ENCODE measurements around the gene PRKD1. TPM values are rescaled to one million over a fixed set of nuclear protein-coding genes. Genes with fewer than 3 reads are reported as not detected.
"Not testable (repeated sequence)": the region's sequence is repeated elsewhere in the genome, so short reads cannot be mapped to it uniquely, and the experiment has no call there.

Gene PRKD1
- total RNA-seq, 2 donors from 2014 or later = not detected

DNA sequence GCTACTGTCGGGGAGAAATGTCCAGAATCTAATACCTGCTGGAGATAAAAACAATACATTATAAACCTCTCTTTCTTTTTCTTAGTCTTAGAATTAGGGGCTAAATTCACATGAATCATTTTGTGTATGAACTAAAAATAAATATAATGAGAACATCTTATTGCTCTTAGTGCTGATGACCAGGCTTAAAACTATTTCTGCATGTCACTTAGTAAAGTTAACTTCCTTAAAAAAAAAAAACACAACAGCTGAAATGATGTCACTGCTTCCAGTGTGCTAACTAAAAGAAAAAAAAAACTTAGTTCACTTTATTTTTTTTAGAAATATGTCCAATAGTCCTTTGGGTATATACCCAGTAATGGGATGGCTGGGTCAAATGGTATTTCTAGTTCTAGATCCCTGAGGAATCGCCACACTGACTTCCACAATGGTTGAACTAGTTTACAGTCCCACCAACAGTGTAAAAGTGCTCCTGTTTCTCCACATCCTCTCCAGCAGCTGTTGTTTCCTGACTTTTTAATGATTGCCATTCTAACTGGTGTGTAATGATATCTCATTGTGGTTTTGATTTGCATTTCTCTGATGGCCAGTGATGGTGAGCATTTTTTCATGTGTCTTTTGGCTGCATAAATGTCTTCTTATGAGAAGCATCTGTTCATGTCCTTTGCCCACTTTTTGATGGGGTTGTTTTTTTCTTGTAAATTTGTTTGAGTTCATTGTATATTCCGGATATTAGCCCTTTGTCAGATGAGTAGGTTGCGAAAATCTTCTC, 200.9 kb downstream of the PRKD1 start:
- not testable (repeated sequence) for H3K27ac Mint-ChIP-seq; DNase-seq; H3K36me3 Mint-ChIP-seq (ENCODE audit: low read depth); H3K4me1 Mint-ChIP-seq; H3K27me3 Mint-ChIP-seq; ATAC-seq; H3K9me3 ChIP-seq (ENCODE audit: control insufficient read depth, low read length, poor library complexity, severe bottlenecking); H3K4me3 Mint-ChIP-seq

DNA sequence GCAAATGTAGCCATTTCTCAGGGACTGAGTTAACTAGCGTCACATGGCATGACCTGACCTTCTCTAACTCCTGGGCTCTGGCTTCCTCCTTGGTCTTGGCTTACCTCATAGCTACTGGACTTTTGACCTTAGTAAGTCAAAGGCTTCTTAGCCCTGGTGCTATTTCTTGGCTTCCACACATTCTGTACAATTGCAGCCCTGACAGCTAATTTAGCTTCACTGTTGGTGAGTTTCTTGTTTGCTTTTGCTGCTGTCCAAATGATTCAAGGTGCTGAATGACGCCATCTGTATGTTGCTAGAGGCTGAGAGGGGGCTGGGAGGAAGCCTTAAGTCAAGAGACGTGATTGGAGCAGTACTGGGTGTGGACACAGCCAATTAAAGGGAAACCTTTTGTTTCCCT, 202.7 kb downstream of the PRKD1 start:
- Mint-ChIP-seq H3K4me3 (no peak overlapping the region), H3K27ac (no peak overlapping the region), H3K36me3 (ENCODE audit: low read depth) (no peaks in the 10 kb centered on the region), H3K4me1 (no peaks in the 10 kb centered on the region), H3K27me3 (no peaks in the 10 kb centered on the region)
- no peak for ATAC-seq
- no peak for DNase-seq
- no peaks in the 10 kb centered on the region for H3K9me3 ChIP-seq (ENCODE audit: control insufficient read depth, low read length, poor library complexity, severe bottlenecking)

DNA sequence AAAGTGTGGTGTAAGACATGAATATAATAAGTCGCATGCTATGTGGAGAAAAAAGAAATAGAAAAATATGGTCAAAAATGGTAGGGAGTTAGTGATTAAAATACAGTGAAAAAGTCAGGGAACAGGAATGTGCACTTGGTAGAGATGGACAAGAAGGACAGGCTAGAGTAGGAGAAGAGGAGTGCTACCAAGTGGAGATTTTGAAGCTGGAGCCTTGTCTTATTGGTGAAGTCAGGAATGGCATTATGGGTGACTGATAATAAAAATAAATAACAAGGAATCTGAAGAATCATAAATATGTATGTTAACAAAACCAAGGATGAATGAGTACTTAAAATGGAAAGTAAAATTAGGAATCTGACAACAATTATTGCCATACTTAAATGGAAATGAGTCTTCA, 204.8 kb downstream of the PRKD1 start:
- Mint-ChIP-seq H3K4me1 (no peaks in the 10 kb centered on the region), H3K27me3 (no peaks in the 10 kb centered on the region), H3K4me3 (no peak overlapping the region), H3K36me3 (ENCODE audit: low read depth) (no peaks in the 10 kb centered on the region), H3K27ac (no peak overlapping the region)
- DNase-seq (no peak), ATAC-seq (no peak)
- H3K9me3 ChIP-seq (ENCODE audit: control insufficient read depth, low read length, poor library complexity, severe bottlenecking) = no peaks in the 10 kb centered on the region

DNA sequence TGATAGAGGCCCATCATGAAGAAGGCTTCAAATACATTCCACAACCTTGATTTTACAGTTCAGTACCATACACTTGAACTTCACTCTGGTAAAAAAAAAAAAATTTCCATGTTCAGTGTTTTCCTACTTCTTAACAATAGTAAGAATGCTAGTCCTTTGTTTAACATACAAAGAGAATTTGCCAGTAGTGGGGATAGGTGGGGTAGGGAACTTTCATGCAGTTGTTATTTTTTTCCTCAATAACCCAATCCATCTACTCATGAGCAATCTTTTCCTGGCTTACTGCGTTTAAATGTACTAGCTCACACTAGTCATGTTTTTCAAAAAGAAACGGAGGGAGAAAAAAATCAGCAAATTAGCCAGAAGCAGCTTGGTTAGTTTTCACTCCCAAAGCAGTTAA, 206.1 kb downstream of the PRKD1 start:
- no peak overlapping the region for H3K4me3 Mint-ChIP-seq
- DNase-seq = no peak
- no peaks in the 10 kb centered on the region for H3K9me3 ChIP-seq (ENCODE audit: control insufficient read depth, low read length, poor library complexity, severe bottlenecking)
- no peak for ATAC-seq
- H3K4me1 Mint-ChIP-seq = no peaks in the 10 kb centered on the region
- H3K27me3 Mint-ChIP-seq = no peaks in the 10 kb centered on the region
- no peak overlapping the region for H3K27ac Mint-ChIP-seq
- H3K36me3 Mint-ChIP-seq (ENCODE audit: low read depth) = no peaks in the 10 kb centered on the region

DNA sequence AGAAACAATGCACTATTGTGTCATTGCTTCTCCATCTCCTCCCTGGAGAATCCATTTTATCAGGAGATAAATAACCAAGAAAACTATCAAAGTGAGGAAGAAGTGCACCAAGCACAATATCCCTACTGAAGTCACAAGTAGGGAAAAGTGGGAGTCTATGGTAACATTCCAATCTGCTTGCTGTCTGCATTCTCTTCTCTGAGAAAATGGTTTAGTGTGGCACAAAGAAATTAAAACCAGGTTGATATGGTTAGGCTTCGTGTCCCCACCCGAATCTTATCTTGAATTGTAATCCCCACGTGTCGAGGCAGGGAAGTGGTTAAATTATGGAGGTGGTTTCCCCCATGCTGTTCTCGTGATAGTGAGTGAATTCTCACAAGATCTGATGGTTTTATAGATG, 209.7 kb downstream of the PRKD1 start:
- DNase-seq = no peak
- H3K9me3 ChIP-seq (ENCODE audit: control insufficient read depth, low read length, poor library complexity, severe bottlenecking) = no peaks in the 10 kb centered on the region
- H3K4me1 Mint-ChIP-seq = no peaks in the 10 kb centered on the region
- H3K36me3 Mint-ChIP-seq (ENCODE audit: low read depth) = no peaks in the 10 kb centered on the region
- ATAC-seq = no peak
- no peak overlapping the region for H3K27ac Mint-ChIP-seq
- no peak overlapping the region for H3K4me3 Mint-ChIP-seq
- H3K27me3 Mint-ChIP-seq = no peaks in the 10 kb centered on the region

DNA sequence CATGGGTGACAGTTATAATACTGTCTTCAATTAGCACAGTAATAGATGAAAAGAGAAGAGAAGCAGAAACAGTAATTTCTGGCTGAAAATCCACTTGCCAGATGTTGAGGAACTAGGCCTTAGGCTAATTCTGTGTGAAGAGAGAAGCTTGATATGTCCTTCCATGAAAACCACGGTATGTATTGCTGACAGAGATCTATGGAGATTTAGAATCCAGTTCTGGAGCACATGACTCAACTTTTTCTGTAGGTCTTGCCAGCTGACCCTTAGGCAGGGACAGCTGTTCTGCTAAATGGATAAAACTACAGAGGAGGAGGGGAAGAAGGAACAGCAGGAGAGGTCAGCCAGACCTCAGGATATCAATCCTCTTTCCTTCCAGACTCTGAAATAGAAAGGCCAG, 211.5 kb downstream of the PRKD1 start:
- H3K4me3 Mint-ChIP-seq = no peak overlapping the region
- no peaks in the 10 kb centered on the region for H3K36me3 Mint-ChIP-seq (ENCODE audit: low read depth)
- H3K9me3 ChIP-seq (ENCODE audit: control insufficient read depth, low read length, poor library complexity, severe bottlenecking) = no peaks in the 10 kb centered on the region
- no peak for DNase-seq
- no peak overlapping the region for H3K27ac Mint-ChIP-seq
- no peaks in the 10 kb centered on the region for H3K4me1 Mint-ChIP-seq
- no peak for ATAC-seq
- no peaks in the 10 kb centered on the region for H3K27me3 Mint-ChIP-seq

DNA sequence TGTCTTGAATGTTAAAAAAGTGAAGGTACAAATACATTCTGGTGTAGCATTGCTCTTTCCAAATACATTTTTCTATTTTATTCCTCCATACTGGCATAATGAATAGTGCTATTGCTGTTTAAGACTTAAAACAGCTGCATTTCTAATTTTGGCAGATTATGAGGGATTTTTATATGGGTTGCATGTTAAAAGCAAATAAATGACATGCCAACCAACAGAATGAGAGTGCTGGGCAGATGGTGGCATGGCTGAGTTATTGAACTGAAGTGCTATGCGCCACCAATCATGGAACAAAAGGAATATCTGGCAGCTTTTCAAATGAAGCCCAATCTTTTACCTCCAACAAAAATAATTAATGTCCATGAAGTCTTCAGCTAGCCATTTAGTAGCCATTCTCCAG, 215.0 kb downstream of the PRKD1 start:
- no peaks in the 10 kb centered on the region for H3K27me3 Mint-ChIP-seq
- H3K4me1 Mint-ChIP-seq = no peaks in the 10 kb centered on the region
- H3K27ac Mint-ChIP-seq = no peak overlapping the region
- H3K4me3 Mint-ChIP-seq = no peak overlapping the region
- ATAC-seq = no peak
- H3K9me3 ChIP-seq (ENCODE audit: control insufficient read depth, low read length, poor library complexity, severe bottlenecking) = no peaks in the 10 kb centered on the region
- no peaks in the 10 kb centered on the region for H3K36me3 Mint-ChIP-seq (ENCODE audit: low read depth)
- no peak for DNase-seq

DNA sequence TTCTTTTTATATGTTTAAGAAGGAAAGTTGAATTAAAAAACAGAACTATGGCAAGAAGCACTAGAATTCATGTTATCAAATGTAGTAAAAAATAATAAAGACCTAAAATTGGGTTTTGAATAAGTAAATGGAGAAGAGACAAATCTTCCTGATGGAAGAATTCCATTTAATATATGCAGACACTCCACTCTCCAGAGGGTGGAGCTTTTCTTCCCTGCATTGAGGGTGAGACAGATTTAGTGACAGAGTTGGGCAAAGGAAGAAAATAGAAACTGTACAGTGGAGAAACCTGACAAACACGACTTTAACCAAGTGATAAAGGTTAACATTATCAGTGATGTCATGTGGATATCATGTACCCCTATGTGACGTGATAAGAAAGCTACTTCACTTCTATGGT, 217.6 kb downstream of the PRKD1 start:
- Mint-ChIP-seq H3K27me3 (no peaks in the 10 kb centered on the region), H3K4me1 (no peaks in the 10 kb centered on the region), H3K4me3 (no peak overlapping the region), H3K36me3 (ENCODE audit: low read depth) (no peaks in the 10 kb centered on the region), H3K27ac (no peak overlapping the region)
- no peaks in the 10 kb centered on the region for H3K9me3 ChIP-seq (ENCODE audit: control insufficient read depth, low read length, poor library complexity, severe bottlenecking)
- no peak for DNase-seq
- ATAC-seq = no peak

DNA sequence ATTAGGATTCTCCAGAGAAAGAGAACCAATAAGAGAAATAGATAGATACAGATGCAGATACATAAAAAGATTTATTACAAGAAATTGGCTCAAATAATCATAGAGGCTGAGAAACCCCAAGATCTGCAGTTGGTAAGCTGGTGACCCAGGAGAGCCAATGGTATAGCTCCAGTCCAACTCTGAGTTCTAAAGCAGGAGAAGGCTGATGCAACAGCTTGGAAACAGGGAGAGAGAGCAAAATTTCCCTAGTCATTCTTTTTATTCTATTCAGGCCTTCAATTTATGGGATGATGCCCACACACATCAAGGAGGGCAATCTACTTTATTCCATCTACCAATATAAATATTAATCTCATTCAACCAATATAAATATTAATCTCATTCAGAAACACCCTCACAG, 218.2 kb downstream of the PRKD1 start:
- H3K36me3 Mint-ChIP-seq (ENCODE audit: low read depth) = no peaks in the 10 kb centered on the region
- H3K27ac Mint-ChIP-seq = no peak overlapping the region

DNA sequence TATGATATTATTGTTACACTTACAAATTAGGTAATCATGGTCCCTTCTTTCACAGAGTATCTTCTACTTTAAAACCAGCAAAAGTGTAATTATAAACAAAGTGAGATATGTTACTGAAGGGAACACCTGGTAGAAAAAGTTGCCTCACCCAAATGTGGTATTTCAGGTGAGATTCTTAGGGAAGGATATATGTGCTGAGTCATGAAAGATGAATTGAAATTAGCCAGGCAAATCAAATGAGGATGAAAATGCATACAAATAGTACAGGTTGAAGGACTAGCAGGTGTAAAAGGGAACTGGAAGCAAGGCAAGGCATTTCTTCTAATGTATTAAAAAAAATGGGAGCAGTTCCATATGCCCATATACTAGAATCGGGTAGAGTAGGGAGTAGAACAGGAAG, 220.9 kb downstream of the PRKD1 start:
- Mint-ChIP-seq H3K36me3 (ENCODE audit: low read depth) (no peaks in the 10 kb centered on the region), H3K27me3 (no peaks in the 10 kb centered on the region), H3K27ac (no peak overlapping the region), H3K4me3 (no peak overlapping the region), H3K4me1 (no peaks in the 10 kb centered on the region)
- ATAC-seq = no peak
- no peak for DNase-seq
- H3K9me3 ChIP-seq (ENCODE audit: control insufficient read depth, low read length, poor library complexity, severe bottlenecking) = no peaks in the 10 kb centered on the region

More for the DNA sequence above, 218.2 kb downstream of the PRKD1 start:
- Mint-ChIP-seq H3K27me3 (no peaks in the 10 kb centered on the region), H3K4me3 (no peak overlapping the region), H3K4me1 (no peaks in the 10 kb centered on the region)
- H3K9me3 ChIP-seq (ENCODE audit: control insufficient read depth, low read length, poor library complexity, severe bottlenecking) = no peaks in the 10 kb centered on the region
- no peak for ATAC-seq
- no peak for DNase-seq

DNA sequence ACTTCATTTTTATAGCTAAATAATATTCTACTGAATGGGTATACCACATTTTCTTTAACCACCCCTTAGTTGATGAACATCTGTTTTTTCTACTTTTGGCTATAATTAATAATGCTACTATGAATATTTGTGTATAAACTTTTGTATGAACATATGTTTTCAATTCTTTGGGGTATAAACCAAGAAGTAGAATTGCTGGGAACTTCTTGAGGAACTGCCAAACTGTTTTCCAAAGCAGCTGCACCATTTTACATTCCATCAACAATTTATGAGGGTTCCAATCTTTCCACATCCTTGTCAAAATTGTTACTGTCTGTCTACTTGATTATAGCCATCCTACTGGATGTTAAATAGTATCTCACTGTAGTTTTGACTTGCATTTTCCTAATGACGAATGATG, 221.8 kb downstream of the PRKD1 start:
- no peaks in the 10 kb centered on the region for H3K9me3 ChIP-seq (ENCODE audit: control insufficient read depth, low read length, poor library complexity, severe bottlenecking)
- Mint-ChIP-seq H3K4me3 (no peak overlapping the region), H3K27me3 (no peaks in the 10 kb centered on the region), H3K4me1 (no peaks in the 10 kb centered on the region), H3K36me3 (ENCODE audit: low read depth) (no peaks in the 10 kb centered on the region), H3K27ac (no peak overlapping the region)
- ATAC-seq (no peak), DNase-seq (no peak)

DNA sequence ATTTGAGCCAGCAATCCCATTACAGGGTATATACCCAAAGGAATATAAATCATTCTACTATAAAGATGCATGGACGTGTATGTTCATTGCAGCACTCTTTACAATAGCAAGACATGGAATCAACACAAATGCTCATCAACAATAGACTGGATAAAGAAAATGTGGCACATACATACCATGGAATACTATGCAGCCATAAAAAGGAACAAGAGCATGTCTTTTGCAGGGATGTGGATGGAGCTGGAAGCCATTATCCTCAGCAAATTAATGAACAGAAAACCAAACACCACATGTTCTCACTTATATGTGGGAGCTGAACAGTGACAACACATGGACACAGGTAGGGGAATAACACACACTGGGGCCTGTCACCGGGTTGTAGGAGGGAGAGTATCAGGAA, 238.1 kb downstream of the PRKD1 start:
- H3K4me1 Mint-ChIP-seq; H3K4me3 Mint-ChIP-seq; H3K36me3 Mint-ChIP-seq (ENCODE audit: low read depth); H3K9me3 ChIP-seq (ENCODE audit: control insufficient read depth, low read length, poor library complexity, severe bottlenecking); H3K27me3 Mint-ChIP-seq; ATAC-seq; H3K27ac Mint-ChIP-seq; DNase-seq: not testable (repeated sequence)

DNA sequence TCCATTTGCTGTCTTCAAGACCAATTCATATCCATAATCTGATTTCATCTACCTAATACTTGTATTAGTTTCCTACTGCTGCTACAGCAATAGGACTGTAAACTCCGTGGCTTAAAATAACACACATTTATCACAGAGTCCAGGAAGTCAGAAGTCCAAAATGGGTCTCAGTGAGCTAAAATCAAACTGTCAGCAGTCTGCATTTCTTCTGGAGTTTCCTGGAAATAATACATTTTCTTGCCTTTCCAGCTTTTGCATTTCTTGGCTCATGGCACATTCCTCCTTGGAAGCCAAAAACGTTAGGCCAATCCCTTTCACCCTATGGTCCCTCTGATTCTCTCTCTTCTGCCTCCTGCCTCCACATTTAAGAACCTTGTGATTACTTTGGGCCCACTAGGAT, 239.8 kb downstream of the PRKD1 start:
- H3K4me1 Mint-ChIP-seq = no peaks in the 10 kb centered on the region

DNA sequence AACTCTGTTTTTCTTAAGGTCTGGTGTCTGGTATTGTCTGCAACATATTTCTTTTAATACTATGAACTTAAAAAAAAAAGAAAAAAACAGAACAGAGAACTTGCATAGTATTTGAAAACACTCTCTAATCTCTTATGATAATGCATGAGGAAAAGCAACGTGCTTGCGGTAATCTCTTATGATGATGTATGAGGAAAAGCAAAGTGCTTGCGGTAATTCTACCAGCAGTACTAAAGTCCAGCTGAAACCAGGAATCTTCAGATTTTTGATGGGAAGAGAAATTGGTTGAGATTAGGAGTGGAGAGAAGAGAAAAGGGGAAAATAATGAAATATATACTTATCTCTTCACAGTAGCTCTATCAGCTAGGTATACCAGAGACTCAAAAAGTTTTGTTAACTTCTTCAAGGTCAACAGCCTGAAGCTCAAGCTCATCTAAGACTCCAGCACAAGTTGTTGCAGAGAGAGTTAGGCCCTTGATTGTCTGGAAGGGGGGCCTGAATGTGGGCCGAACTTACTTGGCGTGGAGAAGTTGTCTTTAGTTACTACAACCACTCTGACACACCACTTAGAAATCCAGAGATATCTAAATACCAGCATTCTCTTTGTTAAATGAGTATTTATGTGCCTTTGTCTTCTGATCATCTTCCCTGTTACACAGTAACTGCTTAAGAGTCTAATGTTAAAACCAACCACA, 240.4 kb downstream of the PRKD1 start:
- no peak overlapping the region for H3K27ac Mint-ChIP-seq

More for the DNA sequence above, 239.8 kb downstream of the PRKD1 start:
- DNase-seq (no peak), ATAC-seq (no peak)
- H3K9me3 ChIP-seq (ENCODE audit: control insufficient read depth, low read length, poor library complexity, severe bottlenecking) = peaks cover 3% of the 10 kb centered on the region
- Mint-ChIP-seq H3K36me3 (ENCODE audit: low read depth) (no peaks in the 10 kb centered on the region), H3K27ac (no peak overlapping the region), H3K27me3 (no peaks in the 10 kb centered on the region), H3K4me3 (no peak overlapping the region)

More for the DNA sequence above, 240.4 kb downstream of the PRKD1 start:
- ATAC-seq (no peak), DNase-seq (no peak)
- H3K4me3 Mint-ChIP-seq = no peak overlapping the region
- no peaks in the 10 kb centered on the region for H3K4me1 Mint-ChIP-seq
- H3K27me3 Mint-ChIP-seq = no peaks in the 10 kb centered on the region
- H3K36me3 Mint-ChIP-seq (ENCODE audit: low read depth) = no peaks in the 10 kb centered on the region
- peaks cover 3% of the 10 kb centered on the region for H3K9me3 ChIP-seq (ENCODE audit: control insufficient read depth, low read length, poor library complexity, severe bottlenecking)

All from T-helper 17 cell (primary cell).